ENCODE measurements around the gene NUDT3. TPM values are rescaled to one million over a fixed set of nuclear protein-coding genes. Genes with fewer than 3 reads are reported as not detected.
"Not testable (repeated sequence)": the region's sequence is repeated elsewhere in the genome, so short reads cannot be mapped to it uniquely, and the experiment has no call there.

NUDT3 gene
- polyA plus RNA-seq, 2 of the 4 experiments (the other 2 are of a cell fraction) = 5.2 to 13.4 TPM

- TF ChIP-seq POLR2A (IDR thresholded peaks at IDR 0.05; ENCODE audit: low read length) (no peak), SREBF2 (IDR thresholded peaks at IDR 0.05) (no peak), MAX (IDR thresholded peaks at IDR 0.05) (no peak), CBX2 (IDR thresholded peaks at IDR 0.05; ENCODE audit: borderline replicate concordance, low read depth) (no peak), RCOR1 (IDR thresholded peaks at IDR 0.05; ENCODE audit: low read depth, low read length) (no peak), ZFP36 (IDR thresholded peaks at IDR 0.05; ENCODE audit: borderline replicate concordance, partially characterized antibody) (no peak), TP53 (CRISPR knock-in tag; IDR thresholded peaks at IDR 0.05) (no peak), HDAC2 (IDR thresholded peaks at IDR 0.05) (no peak), CBX8 (IDR thresholded peaks at IDR 0.05) (no peak), POLR2AphosphoS2 (conservative IDR thresholded peaks at IDR 0.05; ENCODE audit: low read length) (no peak)
These were observed 18.0 kb downstream of the NUDT3 start (continued) for GRCh38 chr6:34374508-34374907.

- no peak overlapping the region for H3K4me2 ChIP-seq
- DNase-seq (ENCODE audit: low read depth in 1 of 2, low spot score in 1 of 2) (no peak), ATAC-seq (no peak), FAIRE-seq (no peak)
- ChIA-PET POLR2A (interaction anchor here (0.7 kb wide), 1 partner anchor 137 kb away, joined by 4 read pairs; no protein-coding TSS in a partner anchor), CTCF (interaction anchor here (1.0 kb wide), 1 partner anchor 20 kb away, joined by 4 read pairs; no protein-coding TSS in a partner anchor)
- WGBS (ENCODE audit: missing lambda C conversion rate) = 78% methylated on average over 3 of the region's 3 CpGs
- no peak overlapping the region for H3K4me3 ChIP-seq
- H3K4me1 ChIP-seq = no peaks in the 10 kb centered on the region
- H3K27ac ChIP-seq = no peak overlapping the region
- no peaks in the 10 kb centered on the region for H3K9me3 ChIP-seq
- TF ChIP-seq E2F6 (IDR thresholded peaks at IDR 0.05; ENCODE audit: borderline replicate concordance, low read depth) (no peak), CHD4 (IDR thresholded peaks at IDR 0.05; ENCODE audit: borderline replicate concordance) (no peak), PHF8 (IDR thresholded peaks at IDR 0.05; ENCODE audit: borderline replicate concordance, low read depth) (no peak), CTCF (IDR thresholded peaks at IDR 0.05) (no peak), RARB (CRISPR knock-in tag; IDR thresholded peaks at IDR 0.05) (no peak), GATA3 (IDR thresholded peaks at IDR 0.05; ENCODE audit: borderline replicate concordance) (no peak), RFX5 (IDR thresholded peaks at IDR 0.05) (no peak), ELK1 (IDR thresholded peaks at IDR 0.05; ENCODE audit: low read depth, low read length) (no peak), USF2 (IDR thresholded peaks at IDR 0.05) (no peak)
These were observed 18.4 kb downstream of the NUDT3 start for GRCh38 chr6:34374069-34374468.

- CTCF ChIA-PET = interaction anchor here (1.0 kb wide), 1 partner anchor 20 kb away, joined by 4 read pairs; no protein-coding TSS in a partner anchor
- POLR2A ChIA-PET = interaction anchor here (0.7 kb wide), 1 partner anchor 137 kb away, joined by 4 read pairs; no protein-coding TSS in a partner anchor
- Histone ChIP-seq H3K9me3 (no peaks in the 10 kb centered on the region), H3K27ac (no peak overlapping the region), H3K4me3 (no peak overlapping the region), H3K4me2 (no peak overlapping the region), H3K4me1 (no peaks in the 10 kb centered on the region)
- FAIRE-seq = no peak
- no peak for TF ChIP-seq PBX3 (IDR thresholded peaks at IDR 0.05)
- no peak for TF ChIP-seq TFCP2L1 (CRISPR knock-in tag; IDR thresholded peaks at IDR 0.05)
- no peak for TF ChIP-seq JUNB (IDR thresholded peaks at IDR 0.05)
- no peak for TF ChIP-seq NPAS2 (CRISPR knock-in tag; IDR thresholded peaks at IDR 0.05; ENCODE audit: borderline replicate concordance)
- no peak for TF ChIP-seq HOXB13 (CRISPR knock-in tag; IDR thresholded peaks at IDR 0.05; ENCODE audit: low read depth)
- ATAC-seq = no peak
- DNase-seq (ENCODE audit: low read depth in 1 of 2, low spot score in 1 of 2) = no peak
- WGBS (ENCODE audit: missing lambda C conversion rate) = 93% methylated on average over 5 of the region's 5 CpGs
These were observed 19.0 kb downstream of the NUDT3 start for GRCh38 chr6:34373511-34373910.

- WGBS (ENCODE audit: missing lambda C conversion rate) = 99% methylated on average over 5 of the region's 5 CpGs
- FAIRE-seq, H3K27ac ChIP-seq: not testable (repeated sequence)
These were observed 20.6 kb downstream of the NUDT3 start for GRCh38 chr6:34371865-34372264.

More at GRCh38 chr6:34371865-34372264, 20.6 kb downstream of the NUDT3 start:
- ATAC-seq; DNase-seq (ENCODE audit: low read depth in 1 of 2, low spot score in 1 of 2); H3K9me3 ChIP-seq; POLR2A ChIA-PET; H3K4me3 ChIP-seq; H3K4me1 ChIP-seq; CTCF ChIA-PET; H3K4me2 ChIP-seq: not testable (repeated sequence)

Measured in A549 (cell line).